ENCODE data around the gene AMY2B.
"Not testable (repeated sequence)": the region's sequence is repeated elsewhere in the genome, so short reads cannot be mapped to it uniquely, and the experiment has no call there.

AMY2B gene

GRCh38 chr1:103569493-103569892 is 1.9 kb upstream of the AMY2B start:
- DNase-seq (ENCODE audit: low spot score in 2 of 2), result no peak
- in situ Hi-C loops (cut with MboI; ENCODE audit: low sequenced_read_pairs), result no loop called here
- Histone ChIP-seq H3K4me3 (no peak overlapping the region), H3K36me3 (replicated peaks) (no peaks in the 10 kb centered on the region), H3K9me3 (no peaks in the 10 kb centered on the region), H3K4me1 (no peaks in the 10 kb centered on the region), H3K27me3 (ENCODE audit: low read depth) (no peaks in the 10 kb centered on the region)

- Histone ChIP-seq H3K27me3 (ENCODE audit: low read depth) (no peaks in the 10 kb centered on the region), H3K36me3 (replicated peaks) (no peaks in the 10 kb centered on the region), H3K4me1 (no peaks in the 10 kb centered on the region), H3K4me3 (no peak overlapping the region), H3K9me3 (no peaks in the 10 kb centered on the region)
- in situ Hi-C loops (cut with MboI; ENCODE audit: low sequenced_read_pairs), result no loop called here
- no peak for DNase-seq (ENCODE audit: low spot score in 2 of 2)
Observed at GRCh38 chr1:103576065-103576464, 4.7 kb downstream of the AMY2B start.

DNA sequence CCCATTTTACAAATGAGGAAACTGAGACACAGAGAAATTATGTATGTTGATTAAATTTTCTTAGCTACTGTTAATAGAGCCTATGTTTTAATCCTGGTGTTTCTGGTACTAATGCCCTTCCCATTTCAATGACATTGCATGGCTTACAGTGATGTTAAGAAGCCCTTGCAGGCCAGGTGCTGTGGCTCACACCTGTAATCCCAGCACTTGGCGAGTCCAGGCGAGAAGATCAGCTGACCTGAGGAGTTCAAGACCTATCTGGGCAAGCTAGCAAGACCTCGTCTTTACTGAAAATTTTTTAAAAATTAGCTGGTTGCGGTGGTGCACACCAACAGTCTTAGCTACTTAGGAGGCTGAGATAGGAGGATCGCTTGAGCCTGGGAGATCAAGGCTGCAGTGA is 5.4 kb downstream of the AMY2B start:
- H3K4me1 ChIP-seq; H3K36me3 ChIP-seq (replicated peaks); in situ Hi-C loops (cut with MboI; ENCODE audit: low sequenced_read_pairs); DNase-seq (ENCODE audit: low spot score in 2 of 2); H3K9me3 ChIP-seq; H3K27me3 ChIP-seq (ENCODE audit: low read depth); H3K4me3 ChIP-seq: not testable (repeated sequence)

DNA sequence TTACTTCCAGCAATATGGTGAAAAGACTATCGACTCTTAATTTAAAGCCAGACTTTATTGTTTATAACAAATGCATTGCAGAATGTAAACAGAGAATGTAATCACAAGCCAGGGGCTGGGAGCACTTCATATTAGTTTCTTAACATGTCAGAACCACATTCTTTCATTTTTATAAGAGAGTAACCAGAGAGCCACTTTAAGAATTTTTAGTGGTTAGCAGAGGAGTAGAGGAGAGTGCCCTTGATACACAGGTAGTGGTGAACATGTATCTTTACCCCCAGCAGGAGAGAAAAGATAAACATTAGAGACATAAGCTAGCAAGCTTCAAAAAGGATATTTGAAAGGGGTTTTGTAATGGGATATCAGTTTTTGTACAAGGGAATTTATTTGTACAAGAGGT is 11.1 kb downstream of the AMY2B start:
- DNase-seq (ENCODE audit: low spot score in 2 of 2), result no peak

DNA sequence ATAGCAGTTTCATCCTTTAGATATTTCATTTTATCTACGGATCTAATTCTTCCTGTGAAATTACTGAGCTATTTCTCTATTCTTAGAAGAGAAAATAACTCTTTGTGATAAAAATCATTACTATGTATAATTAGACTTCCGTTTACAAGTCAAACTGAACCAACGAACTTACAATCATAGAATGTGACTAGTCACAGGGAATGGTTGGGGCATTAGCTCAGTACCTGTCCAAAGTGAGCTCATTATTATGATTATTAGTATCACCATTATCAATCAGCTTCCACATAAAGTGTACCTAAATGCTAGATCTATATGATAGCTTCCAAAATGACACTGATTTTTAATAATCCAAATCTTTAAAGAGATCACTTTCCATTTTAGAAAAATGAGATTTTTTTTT is 12.5 kb downstream of the AMY2B start:
- Histone ChIP-seq H3K36me3 (replicated peaks) (no peaks in the 10 kb centered on the region), H3K4me3 (no peak overlapping the region), H3K27me3 (ENCODE audit: low read depth) (no peaks in the 10 kb centered on the region; the same call in 1 of the 2 replicates), H3K4me1 (no peaks in the 10 kb centered on the region), H3K9me3 (no peaks in the 10 kb centered on the region; the same call in 1 of the 2 replicates)
- DNase-seq (ENCODE audit: low spot score in 2 of 2), result no peak
- in situ Hi-C loops (cut with MboI; ENCODE audit: low sequenced_read_pairs), result no loop called here

More for the DNA sequence above, 11.1 kb downstream of the AMY2B start:
- Histone ChIP-seq H3K27me3 (ENCODE audit: low read depth) (no peaks in the 10 kb centered on the region; the same call in 1 of the 2 replicates), H3K36me3 (replicated peaks) (no peaks in the 10 kb centered on the region), H3K4me3 (no peak overlapping the region), H3K9me3 (no peaks in the 10 kb centered on the region; the same call in 1 of the 2 replicates), H3K4me1 (no peaks in the 10 kb centered on the region)
- in situ Hi-C loops (cut with MboI; ENCODE audit: low sequenced_read_pairs), result no loop called here

- Histone ChIP-seq H3K36me3 (replicated peaks) (no peaks in the 10 kb centered on the region), H3K4me1 (no peaks in the 10 kb centered on the region), H3K9me3 (no peaks in the 10 kb centered on the region; the same call in 1 of the 2 replicates), H3K4me3 (no peak overlapping the region), H3K27me3 (ENCODE audit: low read depth) (no peaks in the 10 kb centered on the region; the same call in 1 of the 2 replicates)
- DNase-seq (ENCODE audit: low spot score in 2 of 2), result no peak
- in situ Hi-C loops (cut with MboI; ENCODE audit: low sequenced_read_pairs), result no loop called here
Observed at GRCh38 chr1:103584537-103584936, 13.1 kb downstream of the AMY2B start.

GRCh38 chr1:103602740-103603139 is 31.4 kb downstream of the AMY2B start:
- H3K36me3 ChIP-seq (replicated peaks); H3K27me3 ChIP-seq (ENCODE audit: low read depth); H3K4me1 ChIP-seq; H3K4me3 ChIP-seq; DNase-seq (ENCODE audit: low spot score in 2 of 2); in situ Hi-C loops (cut with MboI; ENCODE audit: low sequenced_read_pairs); H3K9me3 ChIP-seq: not testable (repeated sequence)

DNA sequence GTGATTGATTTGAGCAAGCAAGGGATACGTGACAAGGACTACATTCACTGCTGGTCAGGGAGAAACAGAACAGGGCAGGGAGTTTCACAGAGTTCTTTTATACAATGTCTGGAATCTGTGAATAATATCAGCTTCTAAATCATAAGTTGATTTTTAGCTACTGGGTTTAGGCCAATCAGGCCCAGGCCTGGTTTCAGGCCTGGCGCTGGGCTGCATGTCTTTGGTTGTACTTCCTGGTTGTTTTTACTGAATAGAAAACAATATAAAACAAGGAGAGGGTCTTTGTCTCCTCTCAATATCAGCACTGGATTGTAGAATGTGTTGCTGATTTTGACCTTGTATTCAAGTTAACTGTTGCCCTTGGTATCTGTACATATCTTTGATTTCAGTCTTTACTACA is 45.0 kb downstream of the AMY2B start:
- Histone ChIP-seq H3K4me1 (no peaks in the 10 kb centered on the region), H3K27me3 (ENCODE audit: low read depth) (no peaks in the 10 kb centered on the region), H3K36me3 (replicated peaks) (no peaks in the 10 kb centered on the region), H3K9me3 (no peaks in the 10 kb centered on the region), H3K4me3 (no peak overlapping the region)
- in situ Hi-C loops (cut with MboI; ENCODE audit: low sequenced_read_pairs), result no loop called here
- DNase-seq (ENCODE audit: low spot score in 2 of 2), result no peak

- H3K9me3 ChIP-seq; DNase-seq (ENCODE audit: low spot score in 2 of 2); H3K36me3 ChIP-seq (replicated peaks); in situ Hi-C loops (cut with MboI; ENCODE audit: low sequenced_read_pairs); H3K4me1 ChIP-seq; H3K4me3 ChIP-seq; H3K27me3 ChIP-seq (ENCODE audit: low read depth): not testable (repeated sequence)
Observed at GRCh38 chr1:103616994-103617477, 45.6 kb downstream of the AMY2B start, which contains the start of gene AMY2A. Gene AMY2A, plus strand, starts transcription at chr1:103617427. Its CDS starts 14 bp downstream, at chr1:103617441.

DNA sequence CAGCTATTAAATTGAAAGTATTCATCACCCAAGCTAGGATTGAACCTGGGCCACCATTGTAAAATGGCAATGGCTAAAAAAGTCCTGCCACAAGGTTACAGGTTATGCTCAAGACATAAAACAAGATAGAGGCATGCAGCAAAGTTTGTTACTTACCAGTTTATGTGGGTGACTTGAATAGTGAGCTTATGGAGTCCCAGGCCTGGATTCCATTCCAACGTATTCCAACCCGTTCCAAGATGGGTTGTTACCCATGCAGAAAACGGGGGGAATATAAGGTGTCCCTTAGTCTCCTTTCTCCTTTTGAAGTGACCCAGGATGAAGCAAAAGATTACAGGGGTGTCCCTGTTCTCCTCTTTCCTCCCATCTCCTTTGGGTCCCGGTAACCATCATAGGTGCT is 56.0 kb downstream of the AMY2B start:
- H3K4me3 ChIP-seq; H3K36me3 ChIP-seq (replicated peaks); H3K4me1 ChIP-seq; in situ Hi-C loops (cut with MboI; ENCODE audit: low sequenced_read_pairs); H3K27me3 ChIP-seq (ENCODE audit: low read depth); H3K9me3 ChIP-seq; DNase-seq (ENCODE audit: low spot score in 2 of 2): not testable (repeated sequence)
